ENCODE data around the gene MAPK1IP1L. TPM values are rescaled to one million over a fixed set of nuclear protein-coding genes. Genes with fewer than 3 reads are reported as not detected.

The MAPK1IP1L gene
- total RNA-seq, 1 experiment from 2014 or later: 97.9 TPM

DNA sequence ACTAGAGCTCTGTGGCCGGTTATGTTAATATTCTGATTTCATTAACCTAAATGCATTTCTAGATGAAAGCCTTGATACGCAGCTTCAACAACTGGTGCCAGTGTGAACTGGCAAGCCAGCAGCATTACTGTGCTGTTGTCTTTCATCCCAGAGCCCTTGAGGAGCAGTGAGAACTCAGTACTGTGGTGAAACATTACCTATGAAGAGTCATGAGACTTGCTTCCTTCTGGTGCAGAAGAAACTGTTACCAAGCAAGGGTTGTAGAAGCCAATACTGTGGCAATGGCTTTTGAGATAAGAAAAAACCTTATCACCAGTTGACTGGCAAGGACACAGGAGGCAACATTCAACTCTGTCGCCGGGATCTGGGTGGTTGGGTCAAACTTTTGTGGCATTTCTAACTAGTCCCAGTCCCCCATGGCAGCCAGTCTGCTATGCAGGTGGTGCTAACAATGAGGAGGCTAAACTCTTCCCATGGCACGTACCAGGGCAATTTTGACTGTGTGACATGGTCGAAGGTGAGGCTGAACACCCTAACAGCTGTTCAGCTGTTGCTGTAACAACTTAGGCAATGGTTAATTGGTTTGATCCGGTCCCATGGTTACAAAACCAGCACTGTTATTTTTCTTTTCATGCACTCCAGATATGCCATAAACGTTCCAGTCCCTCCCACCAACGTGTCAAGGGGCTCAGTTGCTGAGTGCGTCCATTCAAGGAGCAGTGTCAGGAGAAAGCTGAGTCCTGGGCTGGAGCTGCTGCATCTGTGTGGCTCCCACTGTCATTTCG is 65.0 kb downstream of the MAPK1IP1L start (continued):
- TF ChIP-seq ZNF263 (CRISPR knock-in tag; IDR thresholded peaks at IDR 0.05; ENCODE audit: low read depth): no peak
- TF ChIP-seq NFYB (CRISPR knock-in tag; conservative IDR thresholded peaks at IDR 0.05; ENCODE audit: low read depth): no peak
- TF ChIP-seq PRDM15 (CRISPR knock-in tag; IDR thresholded peaks at IDR 0.05): no peak

- Mint-ChIP-seq H3K4me1 (peaks cover 5% of the 10 kb centered on the region), H3K36me3 (no peaks in the 10 kb centered on the region), H3K27ac (no peak overlapping the region), H3K9me3 (no peaks in the 10 kb centered on the region), H3K27me3 (ENCODE audit: low read depth) (peaks cover 7% of the 10 kb centered on the region), H3K4me3 (no peak overlapping the region)
- ATAC-seq (no peak), DNase-seq (ENCODE audit: low spot score) (no peak)
- TF ChIP-seq, protein P1, sequence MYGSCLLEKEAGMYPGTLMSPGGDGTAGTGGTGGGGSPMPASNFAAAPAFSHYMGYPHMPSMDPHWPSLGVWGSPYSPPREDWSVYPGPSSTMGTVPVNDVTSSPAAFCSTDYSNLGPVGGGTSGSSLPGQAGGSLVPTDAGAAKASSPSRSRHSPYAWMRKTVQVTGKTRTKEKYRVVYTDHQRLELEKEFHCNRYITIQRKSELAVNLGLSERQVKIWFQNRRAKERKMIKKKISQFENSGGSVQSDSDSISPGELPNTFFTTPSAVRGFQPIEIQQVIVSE (CRISPR knock-in tag; IDR thresholded peaks at IDR 0.05; ENCODE audit: borderline replicate concordance): no peak
- TF ChIP-seq SOX15 (CRISPR knock-in tag; IDR thresholded peaks at IDR 0.05) (no peak), NFE2L1 (CRISPR knock-in tag; IDR thresholded peaks at IDR 0.05) (no peak), NR2C2 (CRISPR knock-in tag; IDR thresholded peaks at IDR 0.05) (no peak), E2F5 (CRISPR knock-in tag; IDR thresholded peaks at IDR 0.05) (no peak), CREM (CRISPR knock-in tag; IDR thresholded peaks at IDR 0.05) (no peak)
- ChIA-PET POLR2A (interaction anchor here (0.6 kb wide), 1 partner anchor 17 kb away, joined by 4 read pairs; no protein-coding TSS in a partner anchor), CTCF (interaction anchor here (1.2 kb wide), 1 partner anchor 67 kb away, joined by 6 read pairs; the partner anchor contains the start of gene MAPK1IP1L)
Observed at GRCh38 chr14:55117803-55118441, 66.5 kb downstream of the MAPK1IP1L start.

GRCh38 chr14:55118761-55119160 is 67.3 kb downstream of the MAPK1IP1L start:
- DNase-seq (ENCODE audit: low spot score): no peak
- peaks cover 5% of the 10 kb centered on the region for H3K4me1 Mint-ChIP-seq
- POLR2A ChIA-PET: interaction anchor here (0.8 to 1.3 kb wide), 2 partner anchors 16 to 292 kb away, joined by 3 read pairs; no protein-coding TSS in a partner anchor
- no peak overlapping the region for H3K27ac Mint-ChIP-seq
- no peak for ATAC-seq
- H3K4me3 Mint-ChIP-seq: no peak overlapping the region
- CTCF ChIA-PET: interaction anchor here (1.0 to 1.2 kb wide), 2 partner anchors 29 to 68 kb away, joined by 6 to 8 read pairs; partner anchors contain the start of gene MAPK1IP1L
- peaks cover 5% of the 10 kb centered on the region for H3K27me3 Mint-ChIP-seq (ENCODE audit: low read depth)
- no peaks in the 10 kb centered on the region for H3K36me3 Mint-ChIP-seq
- no peaks in the 10 kb centered on the region for H3K9me3 Mint-ChIP-seq
- TF ChIP-seq ZNF423 (CRISPR knock-in tag; IDR thresholded peaks at IDR 0.05) (no peak), MXD4 (CRISPR knock-in tag; IDR thresholded peaks at IDR 0.05; ENCODE audit: borderline replicate concordance) (no peak), RELA (CRISPR knock-in tag; IDR thresholded peaks at IDR 0.05; ENCODE audit: borderline replicate concordance) (no peak), KAT7 (CRISPR knock-in tag; IDR thresholded peaks at IDR 0.05; ENCODE audit: borderline replicate concordance) (no peak), ZNF121 (CRISPR knock-in tag; IDR thresholded peaks at IDR 0.05) (no peak), ESRRA (CRISPR knock-in tag; IDR thresholded peaks at IDR 0.05; ENCODE audit: borderline replicate concordance) (no peak), CTCF (IDR thresholded peaks at IDR 0.05) (no peak), TP53 (CRISPR knock-in tag; IDR thresholded peaks at IDR 0.05) (no peak), NR2C2 (CRISPR knock-in tag; IDR thresholded peaks at IDR 0.05) (no peak), HMGA2 (CRISPR knock-in tag; IDR thresholded peaks at IDR 0.05) (no peak), JUN (CRISPR knock-in tag; IDR thresholded peaks at IDR 0.05) (no peak), NR1H2 (CRISPR knock-in tag; IDR thresholded peaks at IDR 0.05) (no peak), ZNF232 (CRISPR knock-in tag; IDR thresholded peaks at IDR 0.05) (no peak), JAZF1 (CRISPR knock-in tag; IDR thresholded peaks at IDR 0.05) (no peak)
- TF ChIP-seq, protein P2, sequence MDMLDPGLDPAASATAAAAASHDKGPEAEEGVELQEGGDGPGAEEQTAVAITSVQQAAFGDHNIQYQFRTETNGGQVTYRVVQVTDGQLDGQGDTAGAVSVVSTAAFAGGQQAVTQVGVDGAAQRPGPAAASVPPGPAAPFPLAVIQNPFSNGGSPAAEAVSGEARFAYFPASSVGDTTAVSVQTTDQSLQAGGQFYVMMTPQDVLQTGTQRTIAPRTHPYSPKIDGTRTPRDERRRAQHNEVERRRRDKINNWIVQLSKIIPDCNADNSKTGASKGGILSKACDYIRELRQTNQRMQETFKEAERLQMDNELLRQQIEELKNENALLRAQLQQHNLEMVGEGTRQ (CRISPR knock-in tag; IDR thresholded peaks at IDR 0.05): no peak
